NCI-H1436 (cell line): ENCODE results near the gene MEGF11.
A peak's percentile ranks its signal among the peaks of the same experiment; 100 is the strongest.
"Not testable (repeated sequence)": the region's sequence is repeated elsewhere in the genome, so short reads cannot be mapped to it uniquely, and the experiment has no call there.

Source experiments
- DNase-seq: peaks from one replicate; lab custom pipeline; 2025; lab: John Stamatoyannopoulos, UW

MEGF11 gene

GRCh38 chr15:66275352-66275751, 21.8 kb upstream of the MEGF11 start:
- no peak for DNase-seq

GRCh38 chr15:66270932-66271331, 17.4 kb upstream of the MEGF11 start:
- no peak for DNase-seq

- peak; percentile 75 for DNase-seq
Measured at GRCh38 chr15:66269326-66270090, 16.0 kb upstream of the MEGF11 start.

GRCh38 chr15:66264859-66265513, 11.4 kb upstream of the MEGF11 start:
- no peak for DNase-seq

- DNase-seq = not testable (repeated sequence)
Measured at GRCh38 chr15:66262837-66263236, 9.3 kb upstream of the MEGF11 start.

- no peak for DNase-seq
Measured at GRCh38 chr15:66261056-66261455, 7.5 kb upstream of the MEGF11 start.

GRCh38 chr15:66256692-66257091, 3.1 kb upstream of the MEGF11 start:
- no peak for DNase-seq

- DNase-seq = no peak
Measured at GRCh38 chr15:66254951-66255676, 1.6 kb upstream of the MEGF11 start.

- DNase-seq = no peak
Measured at GRCh38 chr15:66254089-66254950, 770 bp upstream of the MEGF11 start.

- DNase-seq = no peak
Measured at GRCh38 chr15:66252685-66253417, 699 bp downstream of the MEGF11 start.

GRCh38 chr15:66251790-66252684, 1.5 kb downstream of the MEGF11 start:
- DNase-seq = peak; percentile 37

- DNase-seq = no peak
Measured at GRCh38 chr15:66251065-66251789, 2.3 kb downstream of the MEGF11 start.

- DNase-seq = no peak
Measured at GRCh38 chr15:66249605-66250174, 3.9 kb downstream of the MEGF11 start.

GRCh38 chr15:66246937-66247336, 6.6 kb downstream of the MEGF11 start:
- no peak for DNase-seq

- not testable (repeated sequence) for DNase-seq
Measured at GRCh38 chr15:66245832-66246231, 7.7 kb downstream of the MEGF11 start.

GRCh38 chr15:66241908-66242285, 11.7 kb downstream of the MEGF11 start:
- no peak for DNase-seq

GRCh38 chr15:66241087-66241907, 12.3 kb downstream of the MEGF11 start:
- DNase-seq = no peak

- no peak for DNase-seq
Measured at GRCh38 chr15:66240240-66240794, 13.2 kb downstream of the MEGF11 start.
